Small intestine (tissue), 7 donors: Measurements from ENCODE around the gene SENP3. TPM values are rescaled to one million over a fixed set of nuclear protein-coding genes. Genes with fewer than 3 reads are reported as not detected.

Experiments used
- DNase-seq, 2 donors: peaks; one replicate each; pipeline versions ENCODE4 v3.0.0 to v3.0.0-alpha.2; 2013
- FAIRE-seq: peaks from 2 replicates; lab custom pipeline; 2012; peaks lifted over from hg19 to GRCh38; lab: Jason Lieb, UNC
- H3K27ac ChIP-seq, 3 donors: one replicate each; pipeline ENCODE4 v1.5.1; 2013; ENCODE audit warnings: low read length in 2 of 3, mild to moderate bottlenecking in 2 of 3, control low read depth in 1 of 3, inconsistent platforms in 1 of 3, low read depth in 1 of 3, moderate library complexity in 1 of 3
- H3K27me3 ChIP-seq, 3 donors: one replicate each; pipeline ENCODE4 v1.6.1; 2013; ENCODE audit warnings: low read length in 3 of 3, inconsistent platforms in 1 of 3; ENCODE audit not compliant: control insufficient read depth in 3 of 3, insufficient read depth in 3 of 3
- H3K36me3 ChIP-seq, 3 donors: one replicate each; pipeline ENCODE4 v1.6.1; 2013; ENCODE audit warnings: low read length in 3 of 3, inconsistent platforms in 1 of 3, low read depth in 1 of 3, mild to moderate bottlenecking in 1 of 3, moderate library complexity in 1 of 3; ENCODE audit not compliant: control insufficient read depth in 3 of 3, insufficient read depth in 2 of 3
- H3K4me1 ChIP-seq, 3 donors: one replicate each; pipeline ENCODE4 v1.6.1; 2013; ENCODE audit warnings: low read length in 2 of 3, inconsistent platforms in 1 of 3, low read depth in 1 of 3, mild to moderate bottlenecking in 1 of 3, moderate library complexity in 1 of 3; ENCODE audit not compliant: control insufficient read depth in 3 of 3, insufficient read depth in 2 of 3
- H3K4me3 ChIP-seq, 3 donors: one replicate each; pipeline ENCODE4 v1.5.1; 2013; ENCODE audit warnings: low read length in 3 of 3, control low read depth in 1 of 3, inconsistent platforms in 1 of 3, low read depth in 1 of 3, mild to moderate bottlenecking in 1 of 3, moderate library complexity in 1 of 3
- H3K9me3 ChIP-seq, 2 donors: one replicate each; pipeline ENCODE4 v1.6.1; 2013; ENCODE audit warnings: low read depth in 1 of 2, low read length in 1 of 2; ENCODE audit not compliant: control insufficient read depth in 2 of 2, insufficient read depth in 1 of 2
- WGBS, 3 donors: extraction: QIAGEN DNeasy Blood & Tissue Kit; methylation state at CpG; one replicate each; pipeline ENCODE4 v1.1.7; 2013; 5-methylcytosine and 5-hydroxymethylcytosine counted together
- polyA plus RNA-seq, 4 donors: library from polyadenylated mRNA; stranded (reverse) in 3 of 4; unstranded in 1 of 4; fragments of 200-250 nt in 3 of 4; fragments of 120-200 nt in 1 of 4; gene quantifications; one replicate each; pipeline versions ENCODE4 v1.2.1 to v1.2.3, GENCODE V29; 2013
- donor health status: healthy with polysubstance abuse.
- donor health status: control.
- donor health status: control.
- donor health status: Bipolar disorder and iron deficiency.
- donor health status: healthy.

Gene SENP3
- polyA plus RNA-seq, 4 donors = 39.8 to 66.7 (median 53.3) TPM

- no peak for DNase-seq
- Histone ChIP-seq H3K4me3 (peak overlapping the region in 1 of 3 donors; percentile 100), H3K9me3 (no peaks in the 10 kb centered on the region), H3K27me3 (no peaks in the 10 kb centered on the region), H3K27ac (peak overlapping the region in 2 of 3 donors; percentile 22 to 99), H3K4me1 (peaks cover 3 to 54% (median 9%) of the 10 kb centered on the region in 3 donors), H3K36me3 (peaks cover 14 to 87% (median 22%) of the 10 kb centered on the region in 3 donors)
- WGBS, 3 donors = 35 to 88% (median 47%) methylated on average over 1 of the region's 1 CpG
- FAIRE-seq = no peak
Observed at GRCh38 chr17:7575481-7575883, 13.8 kb downstream of the SENP3 start.

- Histone ChIP-seq H3K27ac (peak overlapping the region in 2 of 3 donors; percentile 22 to 99), H3K27me3 (no peaks in the 10 kb centered on the region), H3K9me3 (no peaks in the 10 kb centered on the region), H3K4me3 (no peak overlapping the region), H3K4me1 (peaks cover 3 to 58% (median 9%) of the 10 kb centered on the region in 3 donors), H3K36me3 (peaks cover 14 to 87% (median 19%) of the 10 kb centered on the region in 3 donors)
- FAIRE-seq (no peak), DNase-seq (no peak)
- WGBS, 3 donors = 56 to 63% (median 62%) methylated on average over 7 of the region's 7 CpGs
Observed at GRCh38 chr17:7575959-7576358, 14.2 kb downstream of the SENP3 start.

GRCh38 chr17:7576432-7576937 is 14.8 kb downstream of the SENP3 start:
- H3K36me3 ChIP-seq = peaks cover 14 to 87% (median 19%) of the 10 kb centered on the region in 3 donors
- H3K4me1 ChIP-seq = peaks cover 3 to 62% (median 9%) of the 10 kb centered on the region in 3 donors
- no peak for FAIRE-seq
- no peak for DNase-seq
- peak overlapping the region in 2 of 3 donors; percentile 42 to 97 for H3K27ac ChIP-seq
- 72 to 76% (median 76%) methylated on average over 14 of the region's 14 CpGs for WGBS, 3 donors
- H3K27me3 ChIP-seq = no peaks in the 10 kb centered on the region
- no peaks in the 10 kb centered on the region for H3K9me3 ChIP-seq
- no peak overlapping the region for H3K4me3 ChIP-seq

- Histone ChIP-seq H3K36me3 (peaks cover 14 to 93% (median 19%) of the 10 kb centered on the region in 3 donors), H3K4me3 (no peak overlapping the region), H3K27me3 (no peaks in the 10 kb centered on the region), H3K4me1 (peaks cover 3 to 65% (median 9%) of the 10 kb centered on the region in 3 donors), H3K9me3 (no peaks in the 10 kb centered on the region), H3K27ac (peak overlapping the region; percentile 19 to 97 (median 38))
- 71 to 73% (median 71%) methylated on average over 17 of the region's 17 CpGs for WGBS, 3 donors
- DNase-seq (no peak), FAIRE-seq (no peak)
Observed at GRCh38 chr17:7577327-7578199, 15.8 kb downstream of the SENP3 start.

GRCh38 chr17:7579001-7579833 is 17.5 kb downstream of the SENP3 start, which contains the start of gene CD68:
Gene CD68 (plus strand): TSS chr17:7579638. CDS start chr17:7579678, 40 bp downstream.
- Histone ChIP-seq H3K27me3 (no peaks in the 10 kb centered on the region), H3K4me3 (peak within 1 kb of the TSS in 2 of 3 donors; percentile 67 to 69), H3K9me3 (peaks cover 0 to 6% of the 10 kb centered on the region in 2 donors), H3K4me1 (peaks cover 3 to 71% (median 16%) of the 10 kb centered on the region in 3 donors), H3K36me3 (peaks cover 13 to 86% (median 19%) of the 10 kb centered on the region in 3 donors), H3K27ac (peak within 1 kb of the TSS; percentile 95 to 97 (median 97))
- 3 to 10% (median 9%) methylated on average over 6 to 7 of the region's 7 CpGs for WGBS, 3 donors
- FAIRE-seq = no peak
- peak; percentile 96 to 98 for DNase-seq

- peaks cover 0 to 6% of the 10 kb centered on the region in 2 donors for H3K9me3 ChIP-seq
- WGBS, 3 donors = 28 to 54% (median 35%) methylated on average over 12 of the region's 12 CpGs
- FAIRE-seq (no peak), DNase-seq (peak; percentile 27 to 49)
- peaks cover 10 to 78% (median 19%) of the 10 kb centered on the region in 3 donors for H3K36me3 ChIP-seq
- no peaks in the 10 kb centered on the region for H3K27me3 ChIP-seq
- H3K27ac ChIP-seq = peak overlapping the region; percentile 95 to 97 (median 97)
- peak overlapping the region in 2 of 3 donors; percentile 67 to 69 for H3K4me3 ChIP-seq
- H3K4me1 ChIP-seq = peaks cover 3 to 66% (median 18%) of the 10 kb centered on the region in 3 donors
Observed at GRCh38 chr17:7579834-7580603, 18.3 kb downstream of the SENP3 start.

- WGBS, 3 donors = 66 to 79% (median 71%) methylated on average over 23 of the region's 23 CpGs
- peaks cover 10 to 78% (median 19%) of the 10 kb centered on the region in 3 donors for H3K36me3 ChIP-seq
- DNase-seq (peak in 1 of 2 donors; percentile 26), FAIRE-seq (no peak)
- peak overlapping the region; percentile 95 to 97 (median 97) for H3K27ac ChIP-seq
- peaks cover 0 to 6% of the 10 kb centered on the region in 2 donors for H3K9me3 ChIP-seq
- peak overlapping the region in 2 of 3 donors; percentile 67 to 69 for H3K4me3 ChIP-seq
- peaks cover 3 to 60% (median 11%) of the 10 kb centered on the region in 3 donors for H3K4me1 ChIP-seq
- no peaks in the 10 kb centered on the region for H3K27me3 ChIP-seq
Observed at GRCh38 chr17:7580604-7581575, 19.2 kb downstream of the SENP3 start.
